ENCODE data around the gene KLF11.
"Not testable (repeated sequence)": the region's sequence is repeated elsewhere in the genome, so short reads cannot be mapped to it uniquely, and the experiment has no call there.

The KLF11 gene

DNA sequence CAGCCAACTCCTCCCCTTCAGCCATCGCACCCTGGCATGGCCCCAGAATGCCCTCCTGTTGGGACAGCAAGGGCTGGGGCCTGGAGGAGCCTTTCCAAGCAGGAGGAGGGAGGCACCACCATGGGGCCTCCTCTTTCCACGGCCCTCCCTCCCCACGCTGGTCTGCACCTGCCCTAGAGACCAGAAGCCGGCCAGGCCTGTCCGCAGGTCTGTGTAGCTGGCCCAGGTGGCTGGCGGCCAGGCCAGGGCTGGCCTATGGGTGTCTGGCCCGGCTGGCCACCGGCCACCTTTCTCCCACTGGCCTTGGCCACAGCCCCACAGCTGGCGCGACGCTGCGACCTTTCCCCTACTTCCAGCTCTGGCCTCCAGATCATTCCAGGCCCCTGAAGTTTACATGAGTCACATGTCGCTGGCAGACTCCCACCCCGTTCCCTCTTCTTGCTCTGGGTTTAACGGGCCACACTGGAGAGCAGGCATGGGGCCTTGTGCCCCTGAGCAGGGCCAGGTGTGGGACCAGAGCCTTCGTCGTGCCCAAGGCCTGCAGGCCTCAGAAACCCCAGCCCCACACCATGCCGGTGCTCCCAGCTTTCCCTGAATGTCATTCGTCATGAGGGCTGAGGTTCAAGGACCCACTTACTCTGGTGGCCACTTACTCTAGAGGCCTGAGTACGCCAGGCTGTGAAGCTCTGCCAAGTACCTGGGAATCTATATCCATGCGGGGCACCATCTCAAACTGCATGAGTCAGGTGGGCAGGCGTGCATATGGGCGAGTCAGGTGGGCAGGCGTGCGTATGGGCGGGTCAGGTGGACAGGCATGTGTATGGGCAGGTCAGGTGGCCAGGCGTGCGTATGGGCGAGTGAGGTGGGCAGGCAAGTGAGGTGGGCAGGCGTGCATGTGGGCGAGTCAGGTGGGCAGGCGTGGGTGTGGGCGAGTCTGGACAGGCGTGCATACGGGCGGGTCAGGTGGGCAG, 33.3 kb upstream of the KLF11 start:
- no peak for ATAC-seq

DNA sequence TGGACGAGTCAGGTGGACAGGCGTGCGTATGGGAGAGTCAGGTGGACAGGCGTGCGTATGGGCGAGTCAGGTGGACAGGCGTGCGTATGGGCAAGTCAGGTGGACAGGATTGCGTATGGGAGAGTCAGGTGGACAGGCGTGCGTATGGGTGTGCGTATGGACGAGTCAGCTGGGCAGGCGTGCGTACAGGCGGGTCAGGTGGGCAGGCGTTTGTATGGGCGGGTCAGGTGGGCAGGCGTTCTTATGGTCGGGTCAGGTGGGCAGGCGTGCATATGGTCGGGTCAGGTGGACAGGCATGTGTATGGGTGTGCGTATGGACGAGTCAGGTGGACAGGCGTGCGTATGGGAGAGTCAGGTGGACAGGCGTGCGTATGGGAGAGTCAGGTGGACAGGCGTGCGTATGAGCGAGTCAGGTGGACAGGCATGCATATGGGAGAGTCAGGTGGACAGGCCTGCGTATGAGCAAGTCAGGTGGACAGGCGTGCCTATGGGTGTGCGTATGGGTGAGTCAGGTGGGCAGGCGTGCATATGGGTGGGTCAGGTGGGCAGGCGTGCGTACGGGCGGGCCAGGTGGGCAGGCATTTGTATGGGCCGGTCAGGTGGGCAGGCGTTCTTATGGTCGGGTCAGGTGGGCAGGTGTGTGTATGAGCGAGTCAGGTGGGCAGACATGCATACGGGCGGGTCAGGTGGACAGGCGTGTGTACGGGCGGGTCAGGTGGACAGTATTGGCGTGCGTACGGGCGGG, 32.3 kb upstream of the KLF11 start:
- ATAC-seq, result not testable (repeated sequence)

DNA sequence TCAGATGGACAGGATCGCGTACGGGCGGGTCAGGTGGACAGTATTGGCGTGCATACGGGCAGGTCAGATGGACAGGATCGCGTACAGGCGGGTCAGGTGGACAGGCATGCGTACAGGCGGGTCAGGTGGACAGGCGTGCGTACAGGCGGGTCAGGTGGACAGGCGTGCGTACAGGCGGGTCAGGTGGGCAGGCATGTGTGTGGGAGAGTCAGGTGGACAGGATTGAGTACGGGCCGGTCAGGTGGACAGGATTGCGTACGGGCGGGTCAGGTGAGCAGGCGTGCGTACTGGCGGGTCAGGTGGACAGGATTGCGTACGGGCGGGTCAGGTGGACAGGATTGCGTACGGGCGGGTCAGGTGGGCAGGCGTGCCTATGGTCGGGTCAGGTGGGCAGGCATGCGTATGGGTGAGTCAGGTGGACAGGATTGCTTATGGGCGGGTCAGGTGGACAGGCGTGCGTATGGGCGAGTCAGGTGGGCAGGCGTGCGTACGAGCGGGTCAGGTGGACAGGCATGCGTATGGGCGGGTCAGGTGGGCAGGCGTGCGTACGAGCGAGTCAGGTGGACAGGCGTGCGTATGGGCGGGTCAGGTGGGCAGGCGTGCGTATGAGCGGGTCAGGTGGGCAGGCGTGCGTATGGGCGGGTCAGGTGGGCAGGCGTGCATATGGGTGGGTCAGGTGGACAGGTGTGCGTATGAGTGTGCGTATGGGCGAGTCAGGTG, 31.6 kb upstream of the KLF11 start:
- not testable (repeated sequence) for ATAC-seq

GRCh38 chr2:10012366-10012962, 30.9 kb upstream of the KLF11 start:
- ATAC-seq, result not testable (repeated sequence)

- ATAC-seq, result no peak
These were observed 30.3 kb upstream of the KLF11 start for GRCh38 chr2:10012963-10013461.

DNA sequence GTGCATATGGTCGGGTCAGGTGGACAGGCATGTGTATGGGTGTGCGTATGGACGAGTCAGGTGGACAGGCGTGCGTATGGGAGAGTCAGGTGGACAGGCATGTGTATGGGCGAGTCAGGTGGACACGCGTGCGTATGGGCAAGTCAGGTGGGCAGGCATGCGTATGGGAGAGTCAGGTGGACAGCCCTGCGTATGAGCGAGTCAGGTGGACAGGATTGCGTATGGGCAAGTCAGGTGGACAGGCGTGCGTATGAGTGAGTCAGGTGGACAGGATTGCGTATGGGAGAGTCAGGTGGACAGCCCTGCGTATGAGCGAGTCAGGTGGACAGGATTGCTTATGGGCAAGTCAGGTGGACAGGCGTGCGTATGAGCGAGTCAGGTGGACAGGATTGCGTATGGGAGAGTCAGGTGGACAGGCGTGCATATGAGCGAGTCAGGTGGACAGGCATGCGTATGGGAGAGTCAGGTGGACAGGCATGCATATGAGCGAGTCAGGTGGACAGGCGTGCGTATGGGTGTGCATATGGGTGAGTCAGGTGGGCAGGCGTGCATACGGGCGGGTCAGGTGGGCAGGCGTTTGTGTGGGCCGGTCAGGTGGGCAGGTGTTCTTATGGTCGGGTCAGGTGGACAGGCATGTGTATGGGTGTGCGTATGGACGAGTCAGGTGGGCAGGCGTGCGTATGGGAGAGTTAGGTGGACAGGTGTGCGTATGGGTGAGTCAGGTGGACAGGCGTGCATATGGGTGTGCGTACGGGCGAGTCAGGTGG, 29.5 kb upstream of the KLF11 start:
- ATAC-seq, result not testable (repeated sequence)

DNA sequence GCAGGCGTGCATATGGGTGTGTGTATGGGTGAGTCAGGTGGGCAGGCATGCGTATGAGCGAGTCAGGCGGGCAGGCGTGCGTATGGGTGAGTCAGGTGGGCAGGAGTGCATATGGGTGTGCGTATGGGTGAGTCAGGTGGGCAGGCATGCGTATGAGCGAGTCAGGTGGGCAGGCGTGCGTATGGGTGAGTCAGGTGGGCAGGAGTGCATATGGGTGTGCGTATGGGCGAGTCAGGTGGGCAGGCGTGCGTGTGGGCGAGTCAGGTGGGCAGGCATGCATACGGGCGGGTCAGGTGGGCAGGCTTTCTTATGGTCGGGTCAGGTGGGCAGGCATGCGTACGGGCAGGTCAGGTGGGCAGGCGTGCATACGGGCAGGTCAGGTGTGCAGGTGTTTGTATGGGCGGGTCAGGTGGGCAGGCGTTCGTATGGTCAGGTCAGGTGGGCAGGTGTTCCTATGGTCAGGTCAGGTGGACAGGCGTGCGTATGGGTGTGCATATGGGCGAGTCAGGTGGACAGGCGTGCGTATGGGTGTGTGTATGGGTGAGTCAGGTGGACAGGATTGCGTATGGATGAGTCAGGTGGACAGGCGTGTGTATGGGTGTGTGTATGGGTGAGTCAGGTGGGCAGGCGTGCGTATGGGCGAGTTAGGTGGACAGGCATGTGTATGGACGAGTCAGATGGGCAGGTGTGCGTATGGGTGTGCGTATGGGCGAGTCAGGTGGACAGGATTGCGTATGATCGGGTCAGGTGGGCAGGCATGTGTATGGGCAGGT, 28.7 kb upstream of the KLF11 start:
- no peak for ATAC-seq

DNA sequence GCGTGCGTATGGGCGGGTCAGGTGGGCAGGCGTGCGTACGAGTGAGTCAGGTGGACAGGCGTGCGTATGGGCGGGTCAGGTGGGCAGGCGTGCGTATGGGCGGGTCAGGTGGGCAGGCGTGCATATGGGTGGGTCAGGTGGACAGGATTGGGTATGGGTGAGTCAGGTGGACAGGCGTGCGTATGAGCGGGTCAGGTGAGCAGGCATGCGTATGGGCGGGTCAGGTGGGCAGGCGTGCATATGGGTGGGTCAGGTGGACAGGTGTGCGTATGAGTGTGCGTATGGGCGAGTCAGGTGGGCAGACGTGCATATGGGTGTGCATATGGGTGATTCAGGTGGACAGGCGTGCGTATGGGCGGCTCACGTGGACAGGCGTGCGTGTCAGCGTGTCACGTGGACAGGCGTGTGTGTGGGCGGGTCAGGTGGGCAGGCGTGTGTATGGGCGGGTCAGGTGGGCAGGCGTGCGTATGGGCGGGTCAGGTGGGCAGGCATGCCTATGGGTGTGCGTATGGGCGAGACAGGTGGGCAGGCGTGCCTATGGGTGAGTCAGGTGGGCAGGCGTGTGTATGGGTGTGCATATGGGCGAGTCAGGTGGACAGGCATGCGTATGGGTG, 27.9 kb upstream of the KLF11 start:
- ATAC-seq, result not testable (repeated sequence)

DNA sequence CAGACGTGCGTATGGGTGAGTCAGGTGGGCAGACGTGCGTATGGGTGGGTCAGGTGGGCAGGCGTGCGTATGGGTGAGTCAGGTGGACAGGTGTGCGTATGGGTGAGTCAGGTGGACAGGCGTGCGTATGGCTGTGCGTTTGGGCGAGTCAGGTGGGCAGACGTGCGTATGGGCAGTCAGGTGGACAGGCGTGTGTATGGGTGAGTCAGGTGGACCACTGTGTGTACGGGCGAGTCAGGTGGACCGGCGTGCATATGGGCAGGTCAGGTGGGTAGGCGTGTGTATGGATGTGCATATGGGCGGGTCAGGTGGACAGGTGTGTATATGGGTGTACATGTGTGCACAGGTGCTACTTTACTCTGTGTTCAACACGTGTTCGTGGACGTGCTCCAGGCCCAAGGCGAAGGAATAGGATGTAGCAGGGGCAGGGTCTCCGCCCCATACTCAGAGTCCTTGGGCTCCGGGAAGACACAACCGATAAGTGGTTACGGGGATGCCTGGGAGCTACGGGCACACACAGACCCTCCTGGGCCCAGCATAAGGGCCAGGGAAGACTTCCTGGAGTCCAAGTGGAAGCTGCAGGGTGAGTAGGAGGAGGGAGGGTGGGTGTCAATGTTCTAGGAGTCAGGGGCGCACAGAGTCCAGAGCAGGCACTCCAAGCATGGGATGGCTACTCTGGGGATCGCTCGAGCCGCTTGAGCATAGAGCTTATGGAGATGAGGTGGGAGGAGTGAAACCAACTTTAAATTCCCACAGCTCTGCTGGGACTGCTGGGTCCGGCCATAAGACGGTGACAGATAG, 27.1 kb upstream of the KLF11 start:
- ATAC-seq, result no peak

- ATAC-seq, result no peak
These were observed 26.5 kb upstream of the KLF11 start for GRCh38 chr2:10016802-10017258.

GRCh38 chr2:10017313-10017941, 25.9 kb upstream of the KLF11 start:
- no peak for ATAC-seq

GRCh38 chr2:10019174-10019573, 24.2 kb upstream of the KLF11 start:
- no peak for ATAC-seq

DNA sequence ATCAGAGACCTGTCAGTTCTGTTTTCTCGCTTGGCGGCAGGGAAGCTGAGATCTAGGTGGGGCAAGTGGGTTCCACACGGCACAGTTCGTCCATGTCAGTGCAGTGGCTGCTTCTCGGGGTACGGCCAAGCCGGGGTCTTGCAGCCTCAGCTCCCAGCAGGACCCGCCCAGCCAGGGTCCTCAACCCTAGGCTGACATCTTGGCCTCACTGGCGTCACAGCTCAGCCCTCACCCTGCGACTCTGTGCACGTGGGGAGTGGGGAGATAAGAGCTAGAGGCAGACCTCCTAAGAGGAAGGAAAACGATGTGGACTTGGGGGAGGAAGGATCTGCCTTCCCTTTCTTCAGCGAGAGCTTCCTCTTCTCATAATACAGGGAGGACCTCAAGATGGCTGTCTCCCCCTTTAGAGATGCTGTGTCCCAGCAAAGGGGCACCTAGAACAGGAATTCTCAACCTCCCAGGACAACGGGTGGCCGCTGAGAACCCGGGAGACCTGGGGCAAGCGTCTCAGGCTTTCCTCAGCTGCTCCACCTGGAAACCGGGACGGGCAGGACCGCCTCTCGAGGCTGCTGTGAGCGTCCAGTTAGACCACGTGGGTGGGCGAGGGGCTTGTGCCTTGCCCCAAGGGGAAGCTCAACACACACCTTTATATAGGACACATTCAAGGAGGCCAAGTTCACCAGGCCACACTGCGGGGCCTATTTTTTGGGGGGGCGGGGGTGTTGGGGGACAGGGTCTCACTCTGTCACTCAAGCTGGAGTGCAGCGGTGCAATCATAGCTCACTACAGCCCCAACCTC, 23.5 kb upstream of the KLF11 start:
- no peak for ATAC-seq

GRCh38 chr2:10022041-10022421, 21.3 kb upstream of the KLF11 start:
- ATAC-seq, result no peak

- no peak for ATAC-seq
These were observed 20.9 kb upstream of the KLF11 start for GRCh38 chr2:10022445-10022844.

DNA sequence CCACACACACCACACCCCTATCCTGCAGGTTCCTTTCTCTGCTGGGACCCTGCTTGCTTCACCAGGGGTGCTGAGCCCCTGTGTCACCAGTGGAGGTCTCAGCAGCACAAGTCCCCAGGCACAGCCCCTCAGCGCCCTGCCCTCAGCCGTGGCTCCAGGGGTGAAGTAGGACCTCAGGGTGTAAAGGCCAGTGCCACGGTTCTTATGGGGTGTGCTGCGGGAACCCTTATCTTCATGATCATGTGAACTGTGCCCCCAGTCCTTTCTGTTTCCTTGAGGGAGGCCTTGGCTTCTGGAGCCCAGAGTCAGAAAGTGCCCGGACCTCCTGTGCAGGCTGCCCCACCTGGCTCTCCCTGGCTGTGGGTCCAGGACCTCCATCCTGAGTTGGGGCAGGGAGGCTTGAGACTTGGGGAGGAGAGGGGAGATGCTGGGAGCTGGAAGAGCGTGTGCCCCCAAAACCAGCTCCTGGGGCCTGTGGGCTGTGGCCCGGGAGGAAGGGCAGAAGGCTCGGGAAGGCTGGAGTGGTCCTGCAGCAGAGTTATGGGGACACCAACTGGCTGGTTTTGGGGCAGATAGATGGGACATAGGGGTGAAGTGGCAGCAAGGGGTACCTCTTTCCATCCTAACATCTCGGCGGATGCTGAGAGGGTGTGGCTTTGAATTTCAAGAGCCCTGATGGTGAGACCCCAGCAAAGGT, 20.2 kb upstream of the KLF11 start:
- no peak for ATAC-seq

DNA sequence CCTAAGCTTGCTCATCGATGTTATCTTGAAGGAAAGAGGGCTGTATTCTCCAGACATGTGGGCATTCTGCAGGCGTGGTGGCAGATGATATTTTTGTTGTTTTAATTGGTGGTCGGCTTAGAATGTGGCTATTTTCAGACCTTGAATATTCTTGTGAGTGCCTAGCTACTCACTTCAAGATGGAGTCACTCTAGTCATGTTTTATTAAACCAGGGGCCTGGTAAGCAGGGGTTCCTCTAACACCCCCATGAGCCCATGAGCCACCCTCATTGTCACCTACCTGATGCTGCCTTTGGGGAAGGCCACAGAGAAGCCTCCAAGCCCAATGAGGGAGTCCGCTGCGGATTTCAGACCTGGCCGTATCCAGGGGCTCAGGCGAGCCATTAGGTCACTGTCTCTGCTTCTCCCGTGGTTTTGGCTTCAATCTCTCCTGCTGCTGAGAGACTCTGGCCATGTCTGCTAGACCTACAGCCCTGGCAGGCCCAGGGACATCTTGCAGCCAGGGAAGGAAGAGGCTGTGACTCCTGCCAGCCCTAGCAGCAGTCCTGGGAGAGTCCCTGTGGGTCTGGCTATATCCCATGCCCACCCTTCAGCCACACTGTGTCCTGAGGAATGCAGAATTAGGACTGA, 16.3 kb upstream of the KLF11 start:
- no peak for ATAC-seq
